CD14-positive monocyte (primary cell): ENCODE data around the gene WDFY4. TPM values are rescaled to one million over a fixed set of nuclear protein-coding genes. Genes with fewer than 3 reads are reported as not detected.
"Not testable (repeated sequence)": the region's sequence is repeated elsewhere in the genome, so short reads cannot be mapped to it uniquely, and the experiment has no call there.

Source experiments
- DNase-seq, 3 donors: peaks; one replicate each; pipeline ENCODE4 v3.0.0-alpha.2; 2011 to 2022
- H2AFZ ChIP-seq: 2 replicates; pipeline ENCODE4 v1.6.0; 2012; ENCODE audit warnings: mild to moderate bottlenecking, low read depth, low read length, inconsistent platforms; ENCODE audit not compliant: insufficient read depth, poor library complexity, severe bottlenecking
- H3K27ac ChIP-seq, 2 donors: 1 replicate in 1 of 2; 2 replicates in 1 of 2; pipeline ENCODE4 v1.5.1; 2012 to 2013; ENCODE audit warnings: low read length in 2 of 2, control low read depth in 1 of 2, inconsistent platforms in 1 of 2, low read depth in 1 of 2, mild to moderate bottlenecking in 1 of 2
- H3K27me3 ChIP-seq, 2 donors: one replicate each; pipeline versions ENCODE4 v1.6.0 to v1.6.1; 2011 to 2013; ENCODE audit warnings: low read length in 2 of 2; ENCODE audit not compliant: control insufficient read depth in 2 of 2, insufficient read depth in 2 of 2
- H3K36me3 ChIP-seq, 2 donors: replicated peaks in 1 of 2; 1 replicate in 1 of 2; 2 replicates in 1 of 2; pipeline versions ENCODE4 v1.5.1 to v1.6.1; 2012 to 2013; ENCODE audit warnings: low read length in 2 of 2, control low read depth in 1 of 2, inconsistent platforms in 1 of 2, mild to moderate bottlenecking in 1 of 2; ENCODE audit not compliant: insufficient read depth in 2 of 2, control insufficient read depth in 1 of 2
- H3K4me1 ChIP-seq, 2 donors: 1 replicate in 1 of 2; 2 replicates in 1 of 2; pipeline versions ENCODE4 v1.5.1 to v1.6.1; 2012 to 2013; ENCODE audit warnings: low read length in 2 of 2, control low read depth in 1 of 2, inconsistent platforms in 1 of 2, mild to moderate bottlenecking in 1 of 2, moderate library complexity in 1 of 2; ENCODE audit not compliant: insufficient read depth in 2 of 2, control insufficient read depth in 1 of 2
- H3K4me2 ChIP-seq: replicated peaks from 2 replicates; pipeline ENCODE3; 2012; ENCODE audit warnings: low read length, moderate library complexity, mild to moderate bottlenecking; ENCODE audit not compliant: poor library complexity, severe bottlenecking; ENCODE audit errors: extremely low read depth
- H3K4me3 ChIP-seq, 3 experiments: fragments of 200-600 bp in 1 of 3; sonication (generic) in 1 of 3; replicated peaks in 1 of 3; 1 replicate in 2 of 3; 2 replicates in 1 of 3; pipeline ENCODE4 v1.5.1; 2011 to 2013; ENCODE audit warnings: low read length in 3 of 3, mild to moderate bottlenecking in 3 of 3, control low read depth in 2 of 3, low read depth in 2 of 3, inconsistent platforms in 1 of 3, moderate library complexity in 1 of 3
- H3K79me2 ChIP-seq: 2 replicates; pipeline ENCODE4 v1.6.0; 2012; ENCODE audit warnings: mild to moderate bottlenecking, control low read depth, inconsistent platforms, low read length, moderate library complexity; ENCODE audit not compliant: insufficient read depth
- H3K9ac ChIP-seq: 2 replicates; pipeline ENCODE4 v1.6.0; 2017; ENCODE audit warnings: low read length, mild to moderate bottlenecking; ENCODE audit not compliant: insufficient read depth, poor library complexity, severe bottlenecking
- H3K9me3 ChIP-seq, 2 donors: replicated peaks in 1 of 2; 1 replicate in 1 of 2; 2 replicates in 1 of 2; pipeline versions ENCODE4 v1.5.1 to v1.6.1; 2012 to 2013; ENCODE audit warnings: low read length in 2 of 2, control low read depth in 1 of 2; ENCODE audit not compliant: control insufficient read depth in 1 of 2, insufficient read depth in 1 of 2
- H4K20me1 ChIP-seq: 2 replicates; pipeline ENCODE4 v1.6.0; 2012; ENCODE audit warnings: mild to moderate bottlenecking, low read length, control low read depth, moderate library complexity; ENCODE audit not compliant: insufficient read depth
- H3K27ac Mint-ChIP-seq, 7 donors: one replicate each; pipeline ENCODE4 v1.8.0; 2020; ENCODE audit warnings: mild to moderate bottlenecking in 7 of 7, mixed read lengths in 7 of 7, moderate library complexity in 6 of 7, inconsistent platforms in 2 of 7
- H3K27me3 Mint-ChIP-seq, 3 donors: one replicate each; pipeline ENCODE4 v1.8.0; 2021 to 2022; ENCODE audit warnings: low read depth in 3 of 3, mild to moderate bottlenecking in 3 of 3, mixed read lengths in 3 of 3, moderate library complexity in 3 of 3, inconsistent platforms in 1 of 3
- H3K36me3 Mint-ChIP-seq, 2 donors: one replicate each; pipeline ENCODE4 v1.8.0; 2020; ENCODE audit warnings: mixed read lengths in 2 of 2, inconsistent platforms in 1 of 2, mild to moderate bottlenecking in 1 of 2
- H3K4me1 Mint-ChIP-seq: one replicate; pipeline ENCODE4 v1.8.0; 2020; ENCODE audit warnings: mild to moderate bottlenecking, mixed read lengths
- H3K4me3 Mint-ChIP-seq, 2 donors: one replicate each; pipeline ENCODE4 v1.8.0; 2020; ENCODE audit warnings: mild to moderate bottlenecking in 2 of 2, mixed read lengths in 2 of 2, moderate library complexity in 1 of 2
- H3K9me3 Mint-ChIP-seq, 7 donors: one replicate each; pipeline ENCODE4 v1.8.0; 2020 to 2022; ENCODE audit warnings: mixed read lengths in 7 of 7, mild to moderate bottlenecking in 6 of 7, moderate library complexity in 6 of 7, inconsistent platforms in 2 of 7
- CTCF ChIP-seq: fragments of 200-600 bp; IDR thresholded peaks from one replicate; pipeline ENCODE4 v1.8.0; 2022; ENCODE audit warnings: antibody characterized with exemption, mild to moderate bottlenecking
- WGBS: methylation state at CpG from one replicate; pipeline ENCODE4 v1.1.5; 2013; ENCODE audit warnings: missing lambda C conversion rate; ENCODE audit not compliant: insufficient coverage; 5-methylcytosine and 5-hydroxymethylcytosine counted together
- intact Hi-C, 2 donors: fragments of 100-400 bp; cut with micrococcal nuclease; formaldehyde crosslinking; loops; one replicate each; pipeline versions ENCODE4 v1.15.0 to v1.15.1; 2023
- polyA plus RNA-seq, 3 donors: library from polyadenylated mRNA; depleted of rRNA in 1 of 3; unstranded in 2 of 3; stranded (reverse) in 1 of 3; fragments of 300-500 nt in 2 of 3; fragments of >200 nt in 1 of 3; fragmentation: Illumina TruSeq in 2 of 3; gene quantifications; 1 replicate in 2 of 3; 2 replicates in 1 of 3; pipeline ENCODE4 v1.2.3, GENCODE V29; 2012 to 2021

Gene WDFY4
- polyA plus RNA-seq, 3 donors: 7.5 to 36.1 (median 9.8) TPM

- no peak overlapping the region for H2AFZ ChIP-seq
- peak; percentile 38 to 68 (median 52) for DNase-seq
- no peaks in the 10 kb centered on the region for H3K79me2 ChIP-seq
- H3K27me3 ChIP-seq: no peaks in the 10 kb centered on the region
- peak overlapping the region; percentile 50 for H3K4me2 ChIP-seq
- no CpG with 5 or more reads among the region's 1 CpG for WGBS
- TF ChIP-seq CTCF: no peak
- peak overlapping the region in 1 of 2 donors; percentile 62 for H3K27ac ChIP-seq
- peaks cover 10 to 11% of the 10 kb centered on the region in 2 donors for H3K36me3 Mint-ChIP-seq
- H3K4me1 Mint-ChIP-seq: peaks cover 49% of the 10 kb centered on the region
- H3K9me3 ChIP-seq: no peaks in the 10 kb centered on the region
- H3K4me3 Mint-ChIP-seq: no peak overlapping the region
- H3K9me3 Mint-ChIP-seq: peaks cover 7 to 25% (median 14%) of the 10 kb centered on the region in 7 donors
- no peak overlapping the region for H3K9ac ChIP-seq
- H3K36me3 ChIP-seq: no peaks in the 10 kb centered on the region
- intact Hi-C loops: no loop called here
- no peaks in the 10 kb centered on the region for H4K20me1 ChIP-seq
- H3K27ac Mint-ChIP-seq: peak overlapping the region in 6 of 7 donors; percentile 68 to 93 (median 84)
- peaks cover 19 to 20% (median 19%) of the 10 kb centered on the region in 3 donors for H3K27me3 Mint-ChIP-seq
- H3K4me1 ChIP-seq: peaks cover 47 to 50% of the 10 kb centered on the region in 2 donors
- H3K4me3 ChIP-seq: peak overlapping the region in 1 of 3 experiments; percentile 10
These were observed 44.3 kb upstream of the WDFY4 start for GRCh38 chr10:48640326-48640725.

- DNase-seq, H4K20me1 ChIP-seq, H3K27ac ChIP-seq, H3K79me2 ChIP-seq, H3K4me3 ChIP-seq, H3K36me3 ChIP-seq, H3K27ac Mint-ChIP-seq, H3K9me3 ChIP-seq, intact Hi-C loops, H3K4me3 Mint-ChIP-seq, H2AFZ ChIP-seq, H3K4me2 ChIP-seq, H3K27me3 ChIP-seq, H3K9ac ChIP-seq: not testable (repeated sequence)
- peaks cover 40% of the 10 kb centered on the region for H3K4me1 Mint-ChIP-seq
- H3K4me1 ChIP-seq: peaks cover 38 to 42% of the 10 kb centered on the region in 2 donors
- peaks cover 5 to 11% of the 10 kb centered on the region in 2 donors for H3K36me3 Mint-ChIP-seq
- no CpG with 5 or more reads among the region's 4 CpGs for WGBS
- H3K9me3 Mint-ChIP-seq: peaks cover 7 to 25% (median 14%) of the 10 kb centered on the region in 7 donors
- peaks cover 12 to 16% (median 15%) of the 10 kb centered on the region in 3 donors for H3K27me3 Mint-ChIP-seq
These were observed 43.5 kb upstream of the WDFY4 start for GRCh38 chr10:48641099-48641690.
